ENCODE measurements around the gene TMEM14C.

The TMEM14C gene

DNA sequence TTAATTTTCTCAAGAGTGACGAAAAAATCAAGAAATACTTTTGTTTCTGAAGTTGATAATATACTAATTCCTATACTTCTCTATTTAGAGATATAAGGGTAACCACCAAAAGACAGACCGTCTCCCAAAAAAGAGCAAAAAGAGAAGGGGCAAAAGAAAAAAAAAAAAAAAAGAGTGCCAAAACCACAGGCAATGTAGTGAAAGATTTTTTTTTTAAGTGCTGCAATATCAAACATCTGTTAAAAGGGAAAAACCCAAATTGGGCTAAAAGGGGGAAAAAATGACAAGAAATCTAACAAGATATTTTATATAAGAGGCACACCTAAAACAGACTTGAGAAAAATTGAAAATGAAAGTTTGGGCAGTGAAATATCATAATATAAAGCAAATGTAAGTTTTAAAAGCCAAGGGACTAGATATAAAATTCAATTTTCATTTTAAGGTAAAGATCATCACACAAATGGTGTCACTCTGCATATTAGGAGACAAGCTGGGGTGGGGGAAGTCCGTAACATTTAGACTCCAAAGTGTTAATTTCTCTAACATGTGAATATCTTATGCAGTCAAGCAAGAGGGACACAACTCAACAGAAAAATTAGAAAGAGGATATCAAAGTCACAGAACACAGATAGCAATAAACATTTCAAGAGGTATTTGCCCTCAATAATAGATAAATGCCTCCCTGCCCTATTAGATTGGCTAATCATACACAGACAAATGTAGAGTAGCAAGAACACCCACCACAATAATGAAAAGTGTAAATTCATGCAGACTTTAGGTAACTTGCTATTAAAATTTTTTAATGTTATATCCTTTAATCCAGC is 37.6 kb upstream of the TMEM14C start:
- TF ChIP-seq, protein P1, sequence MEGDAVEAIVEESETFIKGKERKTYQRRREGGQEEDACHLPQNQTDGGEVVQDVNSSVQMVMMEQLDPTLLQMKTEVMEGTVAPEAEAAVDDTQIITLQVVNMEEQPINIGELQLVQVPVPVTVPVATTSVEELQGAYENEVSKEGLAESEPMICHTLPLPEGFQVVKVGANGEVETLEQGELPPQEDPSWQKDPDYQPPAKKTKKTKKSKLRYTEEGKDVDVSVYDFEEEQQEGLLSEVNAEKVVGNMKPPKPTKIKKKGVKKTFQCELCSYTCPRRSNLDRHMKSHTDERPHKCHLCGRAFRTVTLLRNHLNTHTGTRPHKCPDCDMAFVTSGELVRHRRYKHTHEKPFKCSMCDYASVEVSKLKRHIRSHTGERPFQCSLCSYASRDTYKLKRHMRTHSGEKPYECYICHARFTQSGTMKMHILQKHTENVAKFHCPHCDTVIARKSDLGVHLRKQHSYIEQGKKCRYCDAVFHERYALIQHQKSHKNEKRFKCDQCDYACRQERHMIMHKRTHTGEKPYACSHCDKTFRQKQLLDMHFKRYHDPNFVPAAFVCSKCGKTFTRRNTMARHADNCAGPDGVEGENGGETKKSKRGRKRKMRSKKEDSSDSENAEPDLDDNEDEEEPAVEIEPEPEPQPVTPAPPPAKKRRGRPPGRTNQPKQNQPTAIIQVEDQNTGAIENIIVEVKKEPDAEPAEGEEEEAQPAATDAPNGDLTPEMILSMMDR (conservative IDR thresholded peaks at IDR 0.05; ENCODE audit: control insufficient read depth, insufficient read depth, low read depth, low read length): no peak
- no peak for DNase-seq (ENCODE audit: low read depth)
- no peak overlapping the region for H3K4me3 ChIP-seq (ENCODE audit: control insufficient read depth, low read depth, low read length)

GRCh38 chr6:10686901-10687300 is 36.0 kb upstream of the TMEM14C start:
- TF ChIP-seq, protein P1 (conservative IDR thresholded peaks at IDR 0.05; ENCODE audit: control insufficient read depth, insufficient read depth, low read depth, low read length): no peak
- H3K4me3 ChIP-seq (ENCODE audit: control insufficient read depth, low read depth, low read length): no peak overlapping the region
- no peak for DNase-seq (ENCODE audit: low read depth)

- DNase-seq (ENCODE audit: low read depth): no peak
- H3K4me3 ChIP-seq (ENCODE audit: control insufficient read depth, low read depth, low read length): no peak overlapping the region
- TF ChIP-seq, protein P1 (conservative IDR thresholded peaks at IDR 0.05; ENCODE audit: control insufficient read depth, insufficient read depth, low read depth, low read length): no peak
Observed at GRCh38 chr6:10687582-10687981, 35.3 kb upstream of the TMEM14C start.

GRCh38 chr6:10690651-10691445 is 32.0 kb upstream of the TMEM14C start:
- DNase-seq (ENCODE audit: low read depth): no peak
- TF ChIP-seq, protein P1 (conservative IDR thresholded peaks at IDR 0.05; ENCODE audit: control insufficient read depth, insufficient read depth, low read depth, low read length): no peak
- H3K4me3 ChIP-seq (ENCODE audit: control insufficient read depth, low read depth, low read length): no peak overlapping the region

DNA sequence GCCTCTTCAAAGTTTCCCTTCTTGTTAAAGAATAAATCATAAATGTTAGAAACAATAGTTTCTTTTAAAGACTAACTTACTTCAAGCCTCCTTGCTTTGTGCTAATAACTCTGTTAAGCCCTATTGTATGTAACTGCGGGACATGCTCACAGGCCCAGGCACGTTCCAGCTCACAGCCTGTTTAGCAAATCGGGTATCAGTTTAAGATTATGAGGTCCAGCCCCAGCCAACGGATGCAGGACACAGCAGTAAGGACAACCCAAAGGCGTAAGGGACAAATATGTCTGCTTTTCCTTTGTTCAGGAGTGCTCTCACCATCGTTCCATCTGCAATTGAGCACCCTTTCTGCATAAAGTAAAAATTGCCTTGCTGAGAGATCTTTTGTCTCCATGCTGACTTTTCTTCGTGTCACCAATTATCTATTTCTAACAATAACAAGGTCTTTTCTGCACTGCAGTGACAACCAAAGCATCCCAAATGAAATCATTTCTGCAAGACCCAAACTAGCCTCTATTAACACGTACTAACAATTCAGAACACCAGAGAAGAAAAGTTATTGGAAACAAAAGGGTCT is 29.8 kb upstream of the TMEM14C start:
- H3K4me3 ChIP-seq (ENCODE audit: control insufficient read depth, low read depth, low read length): no peak overlapping the region
- TF ChIP-seq, protein P1 (conservative IDR thresholded peaks at IDR 0.05; ENCODE audit: control insufficient read depth, insufficient read depth, low read depth, low read length): no peak
- DNase-seq (ENCODE audit: low read depth): no peak

DNA sequence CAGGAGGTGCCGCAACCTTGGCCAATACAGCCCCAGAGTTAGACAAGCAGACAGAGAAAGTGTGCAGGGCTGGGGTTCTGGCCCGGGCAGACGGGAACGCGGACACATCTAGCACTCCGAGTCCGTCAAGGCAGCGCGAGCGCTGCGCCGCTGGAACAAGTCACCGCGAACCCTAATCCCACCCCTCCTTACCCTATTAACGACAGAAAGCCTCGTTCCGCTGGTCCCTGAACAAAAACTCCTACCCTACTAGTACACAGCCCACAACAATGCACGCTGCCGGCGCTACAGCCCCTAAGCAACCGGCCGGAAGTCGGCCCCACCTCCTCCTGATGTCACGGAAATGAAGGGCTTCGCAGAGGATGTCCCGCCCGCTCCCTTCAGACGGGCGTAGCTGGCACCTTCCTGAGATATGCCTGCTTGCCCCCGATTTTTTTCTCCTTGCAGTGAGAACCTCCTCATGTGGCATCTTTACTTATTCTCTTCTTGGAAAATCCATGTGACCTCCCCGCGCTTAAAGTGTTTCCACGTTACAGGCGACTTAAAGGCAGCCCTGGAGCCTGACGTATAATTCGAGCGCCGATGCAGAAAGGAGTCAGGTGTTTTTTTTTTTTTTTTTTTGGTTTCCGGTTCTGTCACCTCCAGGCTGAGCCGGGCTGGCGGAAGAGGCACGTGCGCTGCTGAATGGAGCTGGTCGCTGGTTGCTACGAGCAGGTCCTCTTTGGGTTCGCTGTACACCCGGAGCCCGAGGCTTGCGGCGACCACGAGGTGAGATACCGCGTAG is 28.4 kb upstream of the TMEM14C start, which contains the start of the genes C6orf52 and PAK1IP1:
C6orf52 (minus strand) TSS at position 315 of the 784 bp plus-strand sequence. CDS start 7,066 bp downstream, outside the sequence.
PAK1IP1 (plus strand) TSS at position 671 of the 784 bp plus-strand sequence; CDS start at position 685, 14 bp downstream.
- TF ChIP-seq, protein P1 (conservative IDR thresholded peaks at IDR 0.05; ENCODE audit: control insufficient read depth, insufficient read depth, low read depth, low read length): no peak
- DNase-seq (ENCODE audit: low read depth): peak; percentile 91
- H3K4me3 ChIP-seq (ENCODE audit: control insufficient read depth, low read depth, low read length): peak within 1 kb of the TSS; percentile 92

All from fibroblast of mammary gland (primary cell).